MM.1S (cell line): ENCODE results near the gene SLC25A33.

ENCODE experiments used
- EZH2 ChIP-seq: fragments of 300-600 bp; sonication (generic); optimal IDR thresholded peaks from 2 replicates; pipeline ENCODE3; 2017; ENCODE audit warnings: low read depth, mild to moderate bottlenecking, antibody characterized with exemption, low read length, mixed read lengths
- EZH2phosphoT487 ChIP-seq: fragments of 300-600 bp; sonication (generic); IDR thresholded peaks from 2 replicates; pipeline ENCODE4 v1.6.1; 2018; ENCODE audit warnings: antibody characterized with exemption, low read length
- TF ChIP-seq, protein P1 (sequence below): fragments of 300-600 bp; sonication (generic); IDR thresholded peaks from 2 replicates; pipeline ENCODE4 v1.5.1; 2016; ENCODE audit warnings: antibody characterized with exemption, low read length, mixed read lengths

DNA sequence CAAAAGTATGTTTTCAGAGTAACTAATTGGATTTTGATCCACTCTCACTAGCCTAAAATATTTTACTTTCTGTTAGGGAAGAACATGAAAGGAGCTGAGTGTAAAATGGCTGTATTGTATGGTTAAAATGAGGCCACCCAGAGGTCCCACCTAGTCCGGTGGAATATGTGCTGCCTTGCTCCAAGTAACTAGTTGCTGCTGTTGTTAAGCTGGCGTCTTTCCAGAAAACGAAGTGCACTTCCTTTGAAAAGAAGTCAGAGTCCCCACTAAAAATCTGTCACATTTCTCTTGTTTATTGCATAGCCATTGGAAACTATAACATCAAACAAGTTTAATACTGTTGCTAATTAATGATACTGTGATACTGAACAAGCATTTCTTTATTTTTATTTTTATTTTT is 3.2 kb downstream of the SLC25A33 start:
- TF ChIP-seq, protein P1, sequence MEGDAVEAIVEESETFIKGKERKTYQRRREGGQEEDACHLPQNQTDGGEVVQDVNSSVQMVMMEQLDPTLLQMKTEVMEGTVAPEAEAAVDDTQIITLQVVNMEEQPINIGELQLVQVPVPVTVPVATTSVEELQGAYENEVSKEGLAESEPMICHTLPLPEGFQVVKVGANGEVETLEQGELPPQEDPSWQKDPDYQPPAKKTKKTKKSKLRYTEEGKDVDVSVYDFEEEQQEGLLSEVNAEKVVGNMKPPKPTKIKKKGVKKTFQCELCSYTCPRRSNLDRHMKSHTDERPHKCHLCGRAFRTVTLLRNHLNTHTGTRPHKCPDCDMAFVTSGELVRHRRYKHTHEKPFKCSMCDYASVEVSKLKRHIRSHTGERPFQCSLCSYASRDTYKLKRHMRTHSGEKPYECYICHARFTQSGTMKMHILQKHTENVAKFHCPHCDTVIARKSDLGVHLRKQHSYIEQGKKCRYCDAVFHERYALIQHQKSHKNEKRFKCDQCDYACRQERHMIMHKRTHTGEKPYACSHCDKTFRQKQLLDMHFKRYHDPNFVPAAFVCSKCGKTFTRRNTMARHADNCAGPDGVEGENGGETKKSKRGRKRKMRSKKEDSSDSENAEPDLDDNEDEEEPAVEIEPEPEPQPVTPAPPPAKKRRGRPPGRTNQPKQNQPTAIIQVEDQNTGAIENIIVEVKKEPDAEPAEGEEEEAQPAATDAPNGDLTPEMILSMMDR, result no peak
- no peak for TF ChIP-seq EZH2phosphoT487
- no peak for TF ChIP-seq EZH2
